Chondrocyte (in vitro differentiated cells): ENCODE measurements around the gene TMEM176B. TPM values are rescaled to one million over a fixed set of nuclear protein-coding genes. Genes with fewer than 3 reads are reported as not detected.

Source experiments
- DNase-seq: peaks from one replicate; pipeline ENCODE4 v3.0.0; 2021; ENCODE audit warnings: mixed read lengths, low spot score
- H3K27ac Mint-ChIP-seq: one replicate; pipeline ENCODE4 v1.8.0; 2021; ENCODE audit warnings: mild to moderate bottlenecking, moderate library complexity, mixed read lengths; ENCODE audit not compliant: unreplicated experiment
- H3K27me3 Mint-ChIP-seq: 2 replicates; pipeline ENCODE4 v1.8.0; 2021; ENCODE audit warnings: low read depth, mixed read lengths
- H3K36me3 Mint-ChIP-seq: 2 replicates; pipeline ENCODE4 v1.8.0; 2021; ENCODE audit warnings: low read depth, mixed read lengths
- H3K4me1 Mint-ChIP-seq: 2 replicates; pipeline ENCODE4 v1.8.0; 2021; ENCODE audit warnings: low read depth, mild to moderate bottlenecking, mixed read lengths
- H3K4me3 Mint-ChIP-seq: one replicate; pipeline ENCODE4 v1.8.0; 2021; ENCODE audit warnings: mild to moderate bottlenecking, moderate library complexity, mixed read lengths; ENCODE audit not compliant: unreplicated experiment
- H3K9me3 Mint-ChIP-seq: 2 replicates; pipeline ENCODE4 v1.8.0; 2021; ENCODE audit warnings: low read depth, mixed read lengths
- CTCF ChIP-seq: fragments of 200-600 bp; sonication (generic); IDR thresholded peaks from 2 replicates; pipeline ENCODE4 v1.5.0; 2021; ENCODE audit warnings: antibody characterized with exemption, mild to moderate bottlenecking, moderate library complexity
- total RNA-seq: library from RNA; stranded (reverse); gene quantifications from 3 replicates; pipeline ENCODE4 v1.2.1, GENCODE V29; 2021

The TMEM176B gene
- total RNA-seq, 1 donor from 2014 or later = 0.37 TPM

- Mint-ChIP-seq H3K27me3 (peaks cover 42% of the 10 kb centered on the region), H3K9me3 (peaks cover 13% of the 10 kb centered on the region), H3K4me1 (no peaks in the 10 kb centered on the region), H3K36me3 (no peaks in the 10 kb centered on the region), H3K27ac (no peak overlapping the region), H3K4me3 (no peak overlapping the region)
- no peak for TF ChIP-seq CTCF
- DNase-seq = no peak
Measured at GRCh38 chr7:150801946-150802771, 2.0 kb upstream of the TMEM176B start.

GRCh38 chr7:150801242-150801945 lies 1.2 kb upstream of the TMEM176B start:
- H3K27me3 Mint-ChIP-seq = peaks cover 45% of the 10 kb centered on the region

GRCh38 chr7:150800581-150801241 lies 547 bp upstream of the TMEM176B start, which contains the start of gene TMEM176A:
TMEM176A (plus strand) TSS chr7:150800769; CDS start chr7:150801551, 782 bp downstream.
- Mint-ChIP-seq H3K4me1 (no peaks in the 10 kb centered on the region), H3K4me3 (no peak within 1 kb of the TSS), H3K9me3 (peaks cover under 1% of the 10 kb centered on the region), H3K36me3 (no peaks in the 10 kb centered on the region), H3K27ac (no peak within 1 kb of the TSS), H3K27me3 (peaks cover 50% of the 10 kb centered on the region)
- DNase-seq = peak; percentile 65
- TF ChIP-seq CTCF = no peak

More at GRCh38 chr7:150801242-150801945, 1.2 kb upstream of the TMEM176B start:
- Mint-ChIP-seq H3K4me1 (no peaks in the 10 kb centered on the region), H3K9me3 (peaks cover 8% of the 10 kb centered on the region), H3K4me3 (no peak overlapping the region), H3K36me3 (no peaks in the 10 kb centered on the region), H3K27ac (no peak overlapping the region)
- TF ChIP-seq CTCF = no peak
- no peak for DNase-seq

GRCh38 chr7:150799156-150799555 lies 1.0 kb downstream of the TMEM176B start:
- peaks cover 50% of the 10 kb centered on the region for H3K27me3 Mint-ChIP-seq
- H3K9me3 Mint-ChIP-seq = no peaks in the 10 kb centered on the region
- no peak for TF ChIP-seq CTCF
- no peaks in the 10 kb centered on the region for H3K36me3 Mint-ChIP-seq
- H3K4me3 Mint-ChIP-seq = no peak overlapping the region
- no peaks in the 10 kb centered on the region for H3K4me1 Mint-ChIP-seq
- no peak for DNase-seq
- no peak overlapping the region for H3K27ac Mint-ChIP-seq

GRCh38 chr7:150797661-150798060 lies 2.5 kb downstream of the TMEM176B start:
- Mint-ChIP-seq H3K9me3 (no peaks in the 10 kb centered on the region), H3K27ac (no peak overlapping the region), H3K36me3 (no peaks in the 10 kb centered on the region), H3K4me1 (no peaks in the 10 kb centered on the region), H3K27me3 (peaks cover 45% of the 10 kb centered on the region), H3K4me3 (no peak overlapping the region)
- no peak for DNase-seq
- TF ChIP-seq CTCF = no peak
